Measurements from ENCODE around the gene ACTN3.

ACTN3 gene

DNA sequence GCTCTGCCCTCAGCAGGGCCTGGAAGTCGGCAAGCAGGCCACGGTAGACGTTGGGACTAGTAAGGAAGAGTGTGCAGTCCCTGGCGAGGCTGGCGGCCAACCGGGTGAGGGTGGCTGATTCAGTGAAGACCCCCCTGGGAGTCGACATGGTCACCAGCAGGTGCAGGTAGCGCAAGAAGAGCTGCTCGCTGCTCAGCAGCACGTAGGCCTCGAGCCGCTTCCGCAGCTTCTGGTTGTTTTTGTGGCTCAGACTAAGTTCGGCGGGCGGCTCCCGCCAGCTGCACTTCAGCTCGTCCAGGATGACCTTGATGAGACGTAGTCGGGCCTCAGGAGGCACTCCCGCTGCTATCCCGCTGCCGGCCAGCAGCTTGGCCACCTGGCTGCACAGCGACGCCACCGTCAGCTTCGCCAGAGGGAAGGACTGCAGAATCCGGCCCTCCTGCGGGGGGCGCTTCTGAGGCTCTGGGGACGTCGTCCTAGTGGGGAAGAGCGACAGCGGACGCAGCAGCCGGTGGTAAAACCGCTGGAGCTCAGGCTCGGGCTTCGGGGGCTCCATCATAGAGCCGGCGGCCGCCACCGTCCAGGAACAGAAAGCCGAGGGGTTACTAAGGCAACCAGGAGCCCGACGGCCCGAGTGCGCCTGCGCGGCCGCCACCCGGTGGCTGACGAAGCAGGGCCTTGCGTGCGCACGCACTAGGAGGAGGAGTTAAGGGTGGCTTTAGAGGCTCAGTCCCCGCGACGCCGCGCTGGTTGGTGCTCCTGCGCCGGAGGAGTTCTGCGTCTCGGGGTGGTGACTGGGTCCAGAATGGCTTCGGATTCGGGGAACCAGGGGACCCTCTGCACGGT lies 46.0 kb downstream of the ACTN3 start, which contains the start of the genes CCDC87 and CCS:
CCDC87 (minus strand) TSS at position 607 of the 846 bp plus-strand sequence; CDS start at position 559, 48 bp downstream.
CCS (plus strand) TSS at position 729 of the 846 bp plus-strand sequence; CDS start at position 806, 77 bp downstream.
- Histone ChIP-seq H3K4me1 (ENCODE audit: insufficient read depth, low read length) (peaks cover 26% of the 10 kb centered on the region), H3K4me2 (ENCODE audit: insufficient read depth, low read length) (peak within 1 kb of the TSS; percentile 98), H2AFZ (ENCODE audit: low read depth, low read length) (peak within 1 kb of the TSS; percentile 93), H3K9ac (ENCODE audit: low read depth, low read length) (peak within 1 kb of the TSS; percentile 82), H3K36me3 (ENCODE audit: insufficient read depth, low read length) (no peaks in the 10 kb centered on the region; the same call in 1 of the 2 replicates), H3K4me3 (ENCODE audit: low read depth in 1 of 2, low read length in 2 of 2) (peak within 1 kb of the TSS; percentile 80 to 96), H4K20me1 (ENCODE audit: insufficient read depth, low read length) (no peaks in the 10 kb centered on the region), H3K27me3 (ENCODE audit: insufficient read depth, low read length, poor library complexity) (no peaks in the 10 kb centered on the region), H3K27ac (ENCODE audit: low read length) (peak within 1 kb of the TSS; percentile 81), H3K79me2 (ENCODE audit: insufficient read depth, low read length) (peaks cover 12% of the 10 kb centered on the region), H3K9me3 (ENCODE audit: insufficient read depth, low read length, severe bottlenecking) (no peaks in the 10 kb centered on the region)
- ATAC-seq (ENCODE audit: insufficient read depth, low read depth) (peak; percentile 98), DNase-seq (peak; percentile 98)
- no peak for TF ChIP-seq EZH2 (IDR thresholded peaks at IDR 0.05; ENCODE audit: borderline replicate concordance, low read depth, low read length, severe bottlenecking)
- TF ChIP-seq CTCF (IDR thresholded peaks at IDR 0.05; ENCODE audit: borderline replicate concordance, extremely low read depth, low read length, poor library complexity, severe bottlenecking) = peak; percentile 67

GRCh38 chr11:66593303-66593635 lies 46.6 kb downstream of the ACTN3 start:
- peak overlapping the region; percentile 98 for H3K4me2 ChIP-seq (ENCODE audit: insufficient read depth, low read length)
- H3K4me3 ChIP-seq (ENCODE audit: low read depth in 1 of 2, low read length in 2 of 2) = peak overlapping the region; percentile 80 to 96
- ATAC-seq (ENCODE audit: insufficient read depth, low read depth) (no peak), DNase-seq (no peak)
- H3K79me2 ChIP-seq (ENCODE audit: insufficient read depth, low read length) = peaks cover 12% of the 10 kb centered on the region
- H4K20me1 ChIP-seq (ENCODE audit: insufficient read depth, low read length) = no peaks in the 10 kb centered on the region
- H3K36me3 ChIP-seq (ENCODE audit: insufficient read depth, low read length) = no peaks in the 10 kb centered on the region; the same call in 1 of the 2 replicates
- TF ChIP-seq EZH2 (IDR thresholded peaks at IDR 0.05; ENCODE audit: borderline replicate concordance, low read depth, low read length, severe bottlenecking) (no peak), CTCF (IDR thresholded peaks at IDR 0.05; ENCODE audit: borderline replicate concordance, extremely low read depth, low read length, poor library complexity, severe bottlenecking) (no peak)
- H3K9ac ChIP-seq (ENCODE audit: low read depth, low read length) = peak overlapping the region; percentile 82
- peaks cover 26% of the 10 kb centered on the region for H3K4me1 ChIP-seq (ENCODE audit: insufficient read depth, low read length)
- no peaks in the 10 kb centered on the region for H3K27me3 ChIP-seq (ENCODE audit: insufficient read depth, low read length, poor library complexity)
- peak overlapping the region; percentile 81 for H3K27ac ChIP-seq (ENCODE audit: low read length)
- no peaks in the 10 kb centered on the region for H3K9me3 ChIP-seq (ENCODE audit: insufficient read depth, low read length, severe bottlenecking)
- peak overlapping the region; percentile 93 for H2AFZ ChIP-seq (ENCODE audit: low read depth, low read length)

GRCh38 chr11:66593650-66594049 lies 46.9 kb downstream of the ACTN3 start:
- H3K36me3 ChIP-seq (ENCODE audit: insufficient read depth, low read length) = no peaks in the 10 kb centered on the region; the same call in 1 of the 2 replicates
- no peak for TF ChIP-seq EZH2 (IDR thresholded peaks at IDR 0.05; ENCODE audit: borderline replicate concordance, low read depth, low read length, severe bottlenecking)
- no peak for TF ChIP-seq CTCF (IDR thresholded peaks at IDR 0.05; ENCODE audit: borderline replicate concordance, extremely low read depth, low read length, poor library complexity, severe bottlenecking)
- H4K20me1 ChIP-seq (ENCODE audit: insufficient read depth, low read length) = no peaks in the 10 kb centered on the region
- peak overlapping the region; percentile 82 for H3K9ac ChIP-seq (ENCODE audit: low read depth, low read length)
- DNase-seq (no peak), ATAC-seq (ENCODE audit: insufficient read depth, low read depth) (no peak)
- peaks cover 26% of the 10 kb centered on the region for H3K4me1 ChIP-seq (ENCODE audit: insufficient read depth, low read length)
- H3K4me3 ChIP-seq (ENCODE audit: low read depth in 1 of 2, low read length in 2 of 2) = peak overlapping the region; percentile 80 to 96
- H3K79me2 ChIP-seq (ENCODE audit: insufficient read depth, low read length) = peaks cover 12% of the 10 kb centered on the region
- no peaks in the 10 kb centered on the region for H3K9me3 ChIP-seq (ENCODE audit: insufficient read depth, low read length, severe bottlenecking)
- H2AFZ ChIP-seq (ENCODE audit: low read depth, low read length) = peak overlapping the region; percentile 93
- H3K27ac ChIP-seq (ENCODE audit: low read length) = peak overlapping the region; percentile 81
- no peaks in the 10 kb centered on the region for H3K27me3 ChIP-seq (ENCODE audit: insufficient read depth, low read length, poor library complexity)
- peak overlapping the region; percentile 98 for H3K4me2 ChIP-seq (ENCODE audit: insufficient read depth, low read length)
